Measurements from ENCODE around the gene PIRT. TPM values are rescaled to one million over a fixed set of nuclear protein-coding genes. Genes with fewer than 3 reads are reported as not detected.

Gene PIRT
- total RNA-seq, 1 donor from 2014 or later: not detected

DNA sequence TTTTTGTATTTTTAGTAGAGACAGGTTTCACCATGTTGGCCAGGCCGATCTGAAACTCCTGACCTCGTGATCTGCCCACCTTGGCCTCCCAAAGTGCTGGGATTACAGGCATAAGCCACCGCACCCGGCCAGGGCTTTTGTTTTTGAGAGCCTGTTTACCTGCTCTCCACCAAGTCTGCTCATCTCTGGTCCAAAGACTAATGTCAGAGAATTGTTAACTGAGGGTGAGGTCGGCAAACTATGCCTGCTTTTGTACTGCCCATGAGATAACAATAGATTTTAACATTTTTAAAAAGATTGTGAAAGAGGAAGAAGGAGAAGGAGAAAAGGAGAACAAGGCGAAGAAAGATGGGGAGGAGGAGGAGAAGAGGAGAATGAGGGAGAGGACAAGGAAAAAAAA lies 60.0 kb downstream of the PIRT start:
- no peak for DNase-seq (ENCODE audit: low spot score, unreplicated experiment)
- TF ChIP-seq, protein P1, sequence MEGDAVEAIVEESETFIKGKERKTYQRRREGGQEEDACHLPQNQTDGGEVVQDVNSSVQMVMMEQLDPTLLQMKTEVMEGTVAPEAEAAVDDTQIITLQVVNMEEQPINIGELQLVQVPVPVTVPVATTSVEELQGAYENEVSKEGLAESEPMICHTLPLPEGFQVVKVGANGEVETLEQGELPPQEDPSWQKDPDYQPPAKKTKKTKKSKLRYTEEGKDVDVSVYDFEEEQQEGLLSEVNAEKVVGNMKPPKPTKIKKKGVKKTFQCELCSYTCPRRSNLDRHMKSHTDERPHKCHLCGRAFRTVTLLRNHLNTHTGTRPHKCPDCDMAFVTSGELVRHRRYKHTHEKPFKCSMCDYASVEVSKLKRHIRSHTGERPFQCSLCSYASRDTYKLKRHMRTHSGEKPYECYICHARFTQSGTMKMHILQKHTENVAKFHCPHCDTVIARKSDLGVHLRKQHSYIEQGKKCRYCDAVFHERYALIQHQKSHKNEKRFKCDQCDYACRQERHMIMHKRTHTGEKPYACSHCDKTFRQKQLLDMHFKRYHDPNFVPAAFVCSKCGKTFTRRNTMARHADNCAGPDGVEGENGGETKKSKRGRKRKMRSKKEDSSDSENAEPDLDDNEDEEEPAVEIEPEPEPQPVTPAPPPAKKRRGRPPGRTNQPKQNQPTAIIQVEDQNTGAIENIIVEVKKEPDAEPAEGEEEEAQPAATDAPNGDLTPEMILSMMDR (IDR thresholded peaks at IDR 0.05; ENCODE audit: unreplicated experiment): no peak
- Mint-ChIP-seq H3K27me3 (peaks cover 6% of the 10 kb centered on the region), H3K4me1 (ENCODE audit: low read depth) (no peaks in the 10 kb centered on the region), H3K9me3 (ENCODE audit: low read depth) (peaks cover 10% of the 10 kb centered on the region), H3K36me3 (ENCODE audit: insufficient read depth) (peaks cover 4% of the 10 kb centered on the region), H3K4me3 (ENCODE audit: low read depth) (no peak overlapping the region), H3K27ac (no peak overlapping the region)

GRCh38 chr17:10777131-10777807 lies 60.6 kb downstream of the PIRT start:
- no peaks in the 10 kb centered on the region for H3K4me1 Mint-ChIP-seq (ENCODE audit: low read depth)
- H3K4me3 Mint-ChIP-seq (ENCODE audit: low read depth): no peak overlapping the region
- H3K27me3 Mint-ChIP-seq: peaks cover 6% of the 10 kb centered on the region
- TF ChIP-seq, protein P1 (IDR thresholded peaks at IDR 0.05; ENCODE audit: unreplicated experiment): no peak
- peaks cover 4% of the 10 kb centered on the region for H3K36me3 Mint-ChIP-seq (ENCODE audit: insufficient read depth)
- no peak for DNase-seq (ENCODE audit: low spot score, unreplicated experiment)
- no peak overlapping the region for H3K27ac Mint-ChIP-seq
- peaks cover 13% of the 10 kb centered on the region for H3K9me3 Mint-ChIP-seq (ENCODE audit: low read depth)

GRCh38 chr17:10776381-10776780 lies 61.5 kb downstream of the PIRT start:
- Mint-ChIP-seq H3K4me3 (ENCODE audit: low read depth) (no peak overlapping the region), H3K4me1 (ENCODE audit: low read depth) (peaks cover 3% of the 10 kb centered on the region), H3K27me3 (peaks cover 6% of the 10 kb centered on the region), H3K27ac (no peak overlapping the region), H3K36me3 (ENCODE audit: insufficient read depth) (peaks cover 4% of the 10 kb centered on the region), H3K9me3 (ENCODE audit: low read depth) (peaks cover 14% of the 10 kb centered on the region)
- DNase-seq (ENCODE audit: low spot score, unreplicated experiment): no peak
- TF ChIP-seq, protein P1 (IDR thresholded peaks at IDR 0.05; ENCODE audit: unreplicated experiment): no peak

GRCh38 chr17:10775740-10776356 lies 62.0 kb downstream of the PIRT start:
- Mint-ChIP-seq H3K27ac (no peak overlapping the region), H3K9me3 (ENCODE audit: low read depth) (peaks cover 14% of the 10 kb centered on the region), H3K27me3 (peaks cover 6% of the 10 kb centered on the region), H3K4me3 (ENCODE audit: low read depth) (no peak overlapping the region), H3K4me1 (ENCODE audit: low read depth) (peaks cover 5% of the 10 kb centered on the region), H3K36me3 (ENCODE audit: insufficient read depth) (peaks cover 4% of the 10 kb centered on the region)
- no peak for DNase-seq (ENCODE audit: low spot score, unreplicated experiment)
- TF ChIP-seq, protein P1 (IDR thresholded peaks at IDR 0.05; ENCODE audit: unreplicated experiment): no peak

GRCh38 chr17:10775058-10775457 lies 62.8 kb downstream of the PIRT start:
- Mint-ChIP-seq H3K4me1 (ENCODE audit: low read depth) (peaks cover 5% of the 10 kb centered on the region), H3K27me3 (peaks cover 6% of the 10 kb centered on the region), H3K36me3 (ENCODE audit: insufficient read depth) (peaks cover 4% of the 10 kb centered on the region), H3K27ac (no peak overlapping the region), H3K9me3 (ENCODE audit: low read depth) (peaks cover 14% of the 10 kb centered on the region), H3K4me3 (ENCODE audit: low read depth) (no peak overlapping the region)
- TF ChIP-seq, protein P1 (IDR thresholded peaks at IDR 0.05; ENCODE audit: unreplicated experiment): no peak
- no peak for DNase-seq (ENCODE audit: low spot score, unreplicated experiment)

All from progenitor cell of endocrine pancreas (in vitro differentiated cells).